Mononuclear cell (primary cell): Measurements from ENCODE around the gene EIF3L. TPM values are rescaled to one million over a fixed set of nuclear protein-coding genes. Genes with fewer than 3 reads are reported as not detected.
A peak's percentile ranks its signal among the peaks of the same experiment; 100 is the strongest.

Source experiments
- H3K27me3 ChIP-seq: 2 replicates; pipeline ENCODE4 v1.6.0; 2011; ENCODE audit warnings: low read length, control low read depth; ENCODE audit not compliant: insufficient read depth
- H3K4me1 ChIP-seq: 2 replicates; pipeline ENCODE4 v1.5.1; 2011; ENCODE audit warnings: mild to moderate bottlenecking, low read length, control low read depth; ENCODE audit not compliant: insufficient read depth
- H3K4me3 ChIP-seq: 2 replicates; pipeline ENCODE4 v1.5.1; 2011; ENCODE audit warnings: mild to moderate bottlenecking, low read length, moderate library complexity
- H3K9me3 ChIP-seq: 2 replicates; pipeline ENCODE4 v1.5.1; 2011; ENCODE audit warnings: low read depth, mild to moderate bottlenecking, control low read depth, low read length
- total RNA-seq: library from RNA; depleted of rRNA; stranded (reverse); fragments of >200 nt; gene quantifications from one replicate; pipeline ENCODE4 v1.2.3, GENCODE V29; 2012

EIF3L gene
- total RNA-seq, 1 donor, result 516 TPM

- Histone ChIP-seq H3K4me1 (peaks cover 6% of the 10 kb centered on the region), H3K4me3 (no peak overlapping the region), H3K9me3 (no peaks in the 10 kb centered on the region), H3K27me3 (no peaks in the 10 kb centered on the region)
Measured at GRCh38 chr22:37827056-37827455, 22.2 kb upstream of the EIF3L start.

- Histone ChIP-seq H3K4me1 (no peaks in the 10 kb centered on the region), H3K4me3 (no peak overlapping the region), H3K27me3 (no peaks in the 10 kb centered on the region), H3K9me3 (no peaks in the 10 kb centered on the region)
Measured at GRCh38 chr22:37830093-37830842, 19.0 kb upstream of the EIF3L start.

- no peaks in the 10 kb centered on the region for H3K27me3 ChIP-seq
Measured at GRCh38 chr22:37831472-37831871, 17.7 kb upstream of the EIF3L start.

GRCh38 chr22:37832022-37832857 lies 17.0 kb upstream of the EIF3L start:
- H3K4me3 ChIP-seq, result no peak overlapping the region
- H3K9me3 ChIP-seq, result no peaks in the 10 kb centered on the region
- H3K27me3 ChIP-seq, result no peaks in the 10 kb centered on the region

More at GRCh38 chr22:37831472-37831871, 17.7 kb upstream of the EIF3L start:
- Histone ChIP-seq H3K4me1 (no peaks in the 10 kb centered on the region), H3K9me3 (no peaks in the 10 kb centered on the region), H3K4me3 (no peak overlapping the region)

GRCh38 chr22:37842015-37842793 lies 7.0 kb upstream of the EIF3L start:
- H3K4me3 ChIP-seq, result no peak overlapping the region
- H3K4me1 ChIP-seq, result peaks cover 25% of the 10 kb centered on the region
- no peaks in the 10 kb centered on the region for H3K9me3 ChIP-seq
- no peaks in the 10 kb centered on the region for H3K27me3 ChIP-seq

More at GRCh38 chr22:37832022-37832857, 17.0 kb upstream of the EIF3L start:
- no peaks in the 10 kb centered on the region for H3K4me1 ChIP-seq

GRCh38 chr22:37843741-37844089 lies 5.5 kb upstream of the EIF3L start:
- Histone ChIP-seq H3K9me3 (no peaks in the 10 kb centered on the region), H3K27me3 (no peaks in the 10 kb centered on the region), H3K4me1 (peaks cover 36% of the 10 kb centered on the region), H3K4me3 (peak overlapping the region; percentile 74)

- H3K9me3 ChIP-seq, result no peaks in the 10 kb centered on the region
- H3K4me3 ChIP-seq, result peak overlapping the region; percentile 74
- peaks cover 41% of the 10 kb centered on the region for H3K4me1 ChIP-seq
- H3K27me3 ChIP-seq, result no peaks in the 10 kb centered on the region
Measured at GRCh38 chr22:37844904-37845329, 4.3 kb upstream of the EIF3L start.

- H3K4me3 ChIP-seq, result no peak overlapping the region
- H3K27me3 ChIP-seq, result no peaks in the 10 kb centered on the region
- no peaks in the 10 kb centered on the region for H3K9me3 ChIP-seq
- peaks cover 54% of the 10 kb centered on the region for H3K4me1 ChIP-seq
Measured at GRCh38 chr22:37846433-37846832, 2.8 kb upstream of the EIF3L start.

GRCh38 chr22:37848587-37849088 lies 581 bp upstream of the EIF3L start:
- Histone ChIP-seq H3K9me3 (no peaks in the 10 kb centered on the region), H3K4me3 (peak overlapping the region; percentile 81), H3K27me3 (no peaks in the 10 kb centered on the region), H3K4me1 (peaks cover 38% of the 10 kb centered on the region)

- no peak overlapping the region for H3K4me3 ChIP-seq
- H3K9me3 ChIP-seq, result no peaks in the 10 kb centered on the region
- H3K27me3 ChIP-seq, result no peaks in the 10 kb centered on the region
- H3K4me1 ChIP-seq, result peaks cover 30% of the 10 kb centered on the region
Measured at GRCh38 chr22:37850801-37851200, 1.6 kb downstream of the EIF3L start.

- Histone ChIP-seq H3K9me3 (no peaks in the 10 kb centered on the region), H3K4me1 (peaks cover 30% of the 10 kb centered on the region), H3K27me3 (no peaks in the 10 kb centered on the region), H3K4me3 (no peak overlapping the region)
Measured at GRCh38 chr22:37852418-37852817, 3.2 kb downstream of the EIF3L start.

- peaks cover 14% of the 10 kb centered on the region for H3K4me1 ChIP-seq
- H3K27me3 ChIP-seq, result no peaks in the 10 kb centered on the region
- H3K9me3 ChIP-seq, result no peaks in the 10 kb centered on the region
- H3K4me3 ChIP-seq, result no peak overlapping the region
Measured at GRCh38 chr22:37854946-37855345, 5.7 kb downstream of the EIF3L start.

GRCh38 chr22:37855462-37855861 lies 6.2 kb downstream of the EIF3L start:
- no peaks in the 10 kb centered on the region for H3K9me3 ChIP-seq
- no peak overlapping the region for H3K4me3 ChIP-seq
- H3K27me3 ChIP-seq, result no peaks in the 10 kb centered on the region
- peaks cover 9% of the 10 kb centered on the region for H3K4me1 ChIP-seq

GRCh38 chr22:37860796-37861421 lies 11.7 kb downstream of the EIF3L start:
- Histone ChIP-seq H3K4me3 (no peak overlapping the region), H3K27me3 (no peaks in the 10 kb centered on the region), H3K4me1 (no peaks in the 10 kb centered on the region), H3K9me3 (no peaks in the 10 kb centered on the region)
